Neural crest cell (in vitro differentiated cells): ENCODE data around the gene GPAM. TPM values are rescaled to one million over a fixed set of nuclear protein-coding genes. Genes with fewer than 3 reads are reported as not detected.

ENCODE experiments used
- DNase-seq: peaks from one replicate; pipeline ENCODE4 v3.0.0; 2021; ENCODE audit warnings: low read depth, mixed read lengths, low spot score
- H3K27ac Mint-ChIP-seq: one replicate; pipeline ENCODE4 v1.8.0; 2021; ENCODE audit warnings: mild to moderate bottlenecking, mixed read lengths; ENCODE audit not compliant: unreplicated experiment
- H3K27me3 Mint-ChIP-seq: 2 replicates; pipeline ENCODE4 v1.8.0; 2021; ENCODE audit warnings: low read depth, mild to moderate bottlenecking, mixed read lengths
- H3K36me3 Mint-ChIP-seq: 2 replicates; pipeline ENCODE4 v1.8.0; 2021; ENCODE audit warnings: low read depth, mild to moderate bottlenecking, mixed read lengths
- H3K4me1 Mint-ChIP-seq: 2 replicates; pipeline ENCODE4 v1.8.0; 2021; ENCODE audit warnings: mixed read lengths
- H3K4me3 Mint-ChIP-seq: one replicate; pipeline ENCODE4 v1.8.0; 2021; ENCODE audit warnings: mild to moderate bottlenecking, mixed read lengths
- H3K9me3 Mint-ChIP-seq: 2 replicates; pipeline ENCODE4 v1.8.0; 2021; ENCODE audit warnings: mixed read lengths
- total RNA-seq: library from RNA; stranded (reverse); gene quantifications from 2 replicates; pipeline ENCODE4 v1.2.1, GENCODE V29; 2021
- TF ChIP-seq, protein P1 (sequence below): fragments of 200-600 bp; sonication (generic); conservative IDR thresholded peaks from 2 replicates; pipeline ENCODE4 v1.5.0; 2021; ENCODE audit warnings: antibody characterized with exemption, mild to moderate bottlenecking

Gene GPAM
- total RNA-seq, 1 donor from 2014 or later = 21.2 TPM

DNA sequence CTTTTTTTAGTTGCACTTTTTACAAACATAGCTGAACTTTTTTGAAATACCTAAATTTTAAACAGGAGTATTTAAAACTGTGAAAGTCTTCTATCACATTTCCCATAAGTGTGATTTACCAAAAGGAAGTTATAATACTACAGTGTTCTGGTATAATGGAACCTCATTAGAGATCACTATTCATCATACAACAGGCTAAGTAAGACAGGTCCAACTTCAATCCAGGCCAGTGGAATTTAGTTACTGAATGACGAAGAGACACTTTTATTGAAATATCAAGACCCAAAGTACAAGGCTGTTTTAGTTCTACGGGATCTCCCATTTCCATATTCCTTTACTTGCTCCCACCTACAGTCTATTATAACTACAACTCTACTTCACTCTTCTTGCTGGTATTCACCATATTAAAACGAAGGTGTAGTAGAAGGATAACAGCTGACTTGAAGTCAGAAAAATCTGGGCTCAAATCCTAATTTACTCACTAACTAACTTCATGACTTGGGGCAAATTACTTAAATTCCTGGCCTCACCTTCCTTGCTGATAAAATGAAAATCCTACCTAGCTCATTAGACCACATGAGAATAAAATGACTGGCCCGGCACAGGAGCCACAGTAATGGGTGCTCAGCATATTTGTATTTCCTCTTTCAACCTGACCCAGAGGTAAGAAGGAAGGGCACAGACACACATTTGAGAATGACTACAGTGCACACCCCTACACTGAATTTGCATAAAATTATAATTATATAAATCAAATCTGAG is 21.6 kb downstream of the GPAM start:
- H3K36me3 Mint-ChIP-seq = peaks cover 19% of the 10 kb centered on the region
- no peaks in the 10 kb centered on the region for H3K9me3 Mint-ChIP-seq
- no peak overlapping the region for H3K4me3 Mint-ChIP-seq
- H3K27ac Mint-ChIP-seq = no peak overlapping the region
- DNase-seq = no peak
- H3K27me3 Mint-ChIP-seq = no peaks in the 10 kb centered on the region
- TF ChIP-seq, protein P1, sequence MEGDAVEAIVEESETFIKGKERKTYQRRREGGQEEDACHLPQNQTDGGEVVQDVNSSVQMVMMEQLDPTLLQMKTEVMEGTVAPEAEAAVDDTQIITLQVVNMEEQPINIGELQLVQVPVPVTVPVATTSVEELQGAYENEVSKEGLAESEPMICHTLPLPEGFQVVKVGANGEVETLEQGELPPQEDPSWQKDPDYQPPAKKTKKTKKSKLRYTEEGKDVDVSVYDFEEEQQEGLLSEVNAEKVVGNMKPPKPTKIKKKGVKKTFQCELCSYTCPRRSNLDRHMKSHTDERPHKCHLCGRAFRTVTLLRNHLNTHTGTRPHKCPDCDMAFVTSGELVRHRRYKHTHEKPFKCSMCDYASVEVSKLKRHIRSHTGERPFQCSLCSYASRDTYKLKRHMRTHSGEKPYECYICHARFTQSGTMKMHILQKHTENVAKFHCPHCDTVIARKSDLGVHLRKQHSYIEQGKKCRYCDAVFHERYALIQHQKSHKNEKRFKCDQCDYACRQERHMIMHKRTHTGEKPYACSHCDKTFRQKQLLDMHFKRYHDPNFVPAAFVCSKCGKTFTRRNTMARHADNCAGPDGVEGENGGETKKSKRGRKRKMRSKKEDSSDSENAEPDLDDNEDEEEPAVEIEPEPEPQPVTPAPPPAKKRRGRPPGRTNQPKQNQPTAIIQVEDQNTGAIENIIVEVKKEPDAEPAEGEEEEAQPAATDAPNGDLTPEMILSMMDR = no peak
- H3K4me1 Mint-ChIP-seq = no peaks in the 10 kb centered on the region

DNA sequence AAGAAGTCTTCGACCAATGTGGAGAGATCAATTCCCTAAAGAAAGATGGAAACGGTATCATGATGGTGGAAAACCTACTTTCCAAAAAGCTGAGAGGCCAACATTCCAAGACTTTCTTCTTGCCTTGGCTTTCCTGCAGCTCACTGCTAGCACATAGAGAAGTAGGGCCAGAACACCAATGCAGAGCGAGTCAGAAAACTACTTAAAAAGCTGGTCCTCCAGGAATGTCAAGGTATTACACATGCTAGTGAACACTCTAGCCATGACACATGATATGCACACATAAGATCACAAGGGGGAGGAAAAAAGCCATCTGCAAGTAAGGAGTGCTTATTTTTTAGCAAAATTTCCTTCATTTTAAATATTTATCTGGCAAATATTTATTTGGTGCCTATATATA is 22.7 kb downstream of the GPAM start:
- Mint-ChIP-seq H3K27ac (no peak overlapping the region), H3K36me3 (peaks cover 25% of the 10 kb centered on the region), H3K9me3 (no peaks in the 10 kb centered on the region), H3K4me1 (no peaks in the 10 kb centered on the region), H3K4me3 (no peak overlapping the region), H3K27me3 (no peaks in the 10 kb centered on the region)
- TF ChIP-seq, protein P1 = no peak
- no peak for DNase-seq

DNA sequence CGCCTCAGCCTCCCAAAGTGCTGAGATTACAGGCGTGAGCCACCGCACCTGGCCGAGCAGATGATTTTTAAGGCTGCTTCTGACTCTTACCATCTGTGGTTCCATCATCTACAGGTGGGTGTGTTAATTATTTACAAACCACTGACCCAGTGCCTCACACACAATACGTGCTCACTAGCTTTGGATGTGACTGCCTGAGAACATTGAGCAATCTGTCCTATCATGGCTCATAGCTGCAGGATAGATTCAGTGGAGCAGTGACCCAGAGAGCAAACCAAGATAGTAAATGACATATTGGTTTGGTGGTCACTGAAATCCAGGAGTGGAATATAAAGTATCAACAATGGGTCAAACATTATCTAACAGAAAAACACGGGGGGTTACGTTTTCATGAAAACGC is 24.1 kb downstream of the GPAM start:
- Mint-ChIP-seq H3K4me1 (no peaks in the 10 kb centered on the region), H3K27me3 (no peaks in the 10 kb centered on the region), H3K36me3 (peaks cover 32% of the 10 kb centered on the region), H3K9me3 (no peaks in the 10 kb centered on the region), H3K4me3 (no peak overlapping the region), H3K27ac (no peak overlapping the region)
- TF ChIP-seq, protein P1 = no peak
- DNase-seq = no peak

DNA sequence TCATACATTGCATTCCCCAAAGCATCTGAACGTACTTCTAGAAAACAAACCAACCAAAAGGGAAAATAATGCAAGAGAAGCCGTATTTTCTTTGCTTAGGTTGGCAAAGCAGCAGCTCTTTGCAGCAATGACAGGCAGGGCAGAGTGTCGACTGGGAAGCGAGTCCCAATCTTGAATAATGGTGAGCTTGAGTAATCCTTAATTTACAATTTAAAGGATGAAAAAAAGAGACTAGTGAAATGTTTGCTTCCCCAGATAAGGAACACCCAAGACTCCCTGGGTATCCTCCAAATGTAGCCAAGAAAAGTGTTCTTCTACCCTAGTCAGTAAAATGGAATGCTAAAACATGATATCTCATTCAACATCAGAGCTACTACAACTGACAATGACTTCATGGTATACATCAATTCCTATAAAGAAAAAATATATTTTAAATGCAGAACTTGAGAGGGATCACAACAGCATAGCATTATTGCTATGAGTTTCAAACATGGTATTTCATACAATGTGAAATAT is 32.0 kb downstream of the GPAM start:
- H3K27me3 Mint-ChIP-seq = no peaks in the 10 kb centered on the region
- no peaks in the 10 kb centered on the region for H3K9me3 Mint-ChIP-seq
- no peaks in the 10 kb centered on the region for H3K4me1 Mint-ChIP-seq
- H3K27ac Mint-ChIP-seq = no peak overlapping the region
- H3K36me3 Mint-ChIP-seq = peaks cover 13% of the 10 kb centered on the region
- H3K4me3 Mint-ChIP-seq = no peak overlapping the region
- TF ChIP-seq, protein P1 = no peak
- DNase-seq = no peak

DNA sequence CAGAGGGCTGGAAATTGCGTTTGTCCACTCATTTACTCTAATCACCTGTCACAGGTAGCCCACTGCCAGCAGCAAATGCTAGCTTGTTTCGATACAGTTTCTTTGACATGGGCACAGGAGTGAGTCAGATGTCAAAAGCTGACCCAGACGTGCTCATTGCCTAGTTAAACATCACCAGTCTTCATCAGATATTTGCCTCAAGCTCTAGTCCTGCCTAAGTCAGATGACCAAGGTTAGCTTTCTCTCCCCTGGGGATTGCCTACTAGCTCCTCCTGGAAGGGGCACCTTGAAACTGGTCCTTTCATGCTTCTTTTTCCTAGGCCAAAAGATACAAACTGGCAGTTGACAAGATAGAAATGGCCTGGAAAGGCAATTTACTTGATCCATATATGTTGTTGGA is 35.2 kb downstream of the GPAM start:
- Mint-ChIP-seq H3K9me3 (no peaks in the 10 kb centered on the region), H3K27me3 (no peaks in the 10 kb centered on the region), H3K36me3 (no peaks in the 10 kb centered on the region), H3K4me1 (no peaks in the 10 kb centered on the region), H3K4me3 (no peak overlapping the region), H3K27ac (no peak overlapping the region)
- TF ChIP-seq, protein P1 = no peak
- no peak for DNase-seq
